ENCODE data around the gene SIL1.

DNA sequence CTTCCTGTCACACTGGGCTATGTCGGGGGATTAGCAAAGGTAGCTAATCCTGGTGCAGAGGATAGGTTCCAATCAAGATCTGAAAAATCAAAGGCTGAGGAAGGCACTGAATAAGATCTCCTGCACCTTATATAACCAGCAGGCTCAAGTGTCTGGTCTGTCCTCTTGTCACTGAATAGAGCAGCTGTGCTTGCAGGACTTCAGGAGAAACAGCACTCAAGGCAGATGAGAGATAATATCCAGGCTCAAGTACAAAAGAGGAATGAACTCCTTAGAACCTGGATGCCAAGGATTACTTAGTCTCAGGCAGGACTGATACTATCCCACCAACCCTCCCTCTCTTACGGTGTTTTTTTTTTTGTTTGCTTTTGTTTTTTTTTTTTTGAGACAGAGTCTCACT is 214.2 kb downstream of the SIL1 start:
- TF ChIP-seq BHLHE40 (IDR thresholded peaks at IDR 0.05; ENCODE audit: low read depth, low read length) (no peak), CTCF (conservative IDR thresholded peaks at IDR 0.05; ENCODE audit: low read depth, low read length) (no peak), MAFK (IDR thresholded peaks at IDR 0.05; ENCODE audit: low read depth, low read length) (no peak), POLR2A (IDR thresholded peaks at IDR 0.05; ENCODE audit: low read depth, low read length) (no peak), RAD21 (IDR thresholded peaks at IDR 0.05; ENCODE audit: low read length) (no peak), FOS (IDR thresholded peaks at IDR 0.05; ENCODE audit: low read depth, low read length) (no peak), MXI1 (IDR thresholded peaks at IDR 0.05; ENCODE audit: borderline replicate concordance, low read depth, low read length) (no peak), CEBPB (IDR thresholded peaks at IDR 0.05; ENCODE audit: low read depth, low read length) (no peak), RCOR1 (IDR thresholded peaks at IDR 0.05; ENCODE audit: insufficient replicate concordance, low read length) (no peak), SMC3 (IDR thresholded peaks at IDR 0.05; ENCODE audit: low read depth, low read length) (no peak), ELK1 (IDR thresholded peaks at IDR 0.05; ENCODE audit: borderline replicate concordance, low read depth, low read length) (no peak), MAZ (IDR thresholded peaks at IDR 0.05; ENCODE audit: borderline replicate concordance, low read depth, low read length) (no peak), RFX5 (IDR thresholded peaks at IDR 0.05; ENCODE audit: low read depth, low read length) (no peak)
